AG10803 (cell line): Measurements from ENCODE around the gene MRPS18B.

Source experiments
- DNase-seq: peaks from one replicate; pipeline ENCODE4 v3.0.0; 2010; ENCODE audit warnings: low read depth
- H3K4me3 ChIP-seq: 2 replicates; pipeline ENCODE4 v1.5.1; 2011; ENCODE audit warnings: mild to moderate bottlenecking, low read length, control low read depth
- TF ChIP-seq, protein P1 (sequence below): conservative IDR thresholded peaks from 2 replicates; pipeline ENCODE4 v1.5.1; 2011; ENCODE audit warnings: mild to moderate bottlenecking, low read length, control low read depth, inconsistent platforms

MRPS18B gene

DNA sequence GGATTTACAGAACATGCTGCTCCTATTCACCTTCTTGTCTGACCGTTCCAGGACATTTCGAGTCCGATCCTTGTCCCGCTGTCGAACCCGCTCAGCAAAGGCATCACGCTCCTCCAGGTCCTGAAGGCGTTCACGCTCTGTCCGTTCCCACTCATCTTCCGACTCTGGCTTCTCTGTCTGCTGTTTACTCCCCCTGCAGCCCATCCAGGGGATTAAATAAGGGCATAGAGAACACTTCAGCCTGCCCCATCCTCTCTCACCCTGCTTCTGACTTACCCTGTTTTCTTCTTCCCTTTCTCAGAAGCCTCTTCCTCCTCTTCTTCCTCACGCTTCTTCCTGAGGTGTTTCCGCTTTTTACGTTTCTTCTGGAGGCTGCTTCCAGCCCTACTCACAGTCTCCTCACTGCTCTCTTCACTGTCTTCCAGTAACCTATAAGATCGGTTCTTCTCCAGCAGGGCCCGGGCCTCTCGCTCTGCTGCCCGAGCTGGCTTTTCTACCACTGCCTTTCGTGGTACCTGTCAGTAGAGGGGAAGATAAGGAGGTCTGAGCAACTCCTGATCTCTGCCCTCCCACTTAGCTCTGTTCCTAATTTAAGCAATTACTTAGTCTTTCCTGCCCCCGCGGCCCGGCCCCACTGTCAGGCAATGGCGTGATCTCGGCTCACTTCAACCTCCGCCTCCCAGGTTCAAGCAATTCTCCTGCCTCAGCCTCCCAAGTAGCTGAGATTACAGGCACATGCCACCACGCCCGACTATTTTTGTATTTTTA, 53.3 kb downstream of the MRPS18B start:
- TF ChIP-seq, protein P1, sequence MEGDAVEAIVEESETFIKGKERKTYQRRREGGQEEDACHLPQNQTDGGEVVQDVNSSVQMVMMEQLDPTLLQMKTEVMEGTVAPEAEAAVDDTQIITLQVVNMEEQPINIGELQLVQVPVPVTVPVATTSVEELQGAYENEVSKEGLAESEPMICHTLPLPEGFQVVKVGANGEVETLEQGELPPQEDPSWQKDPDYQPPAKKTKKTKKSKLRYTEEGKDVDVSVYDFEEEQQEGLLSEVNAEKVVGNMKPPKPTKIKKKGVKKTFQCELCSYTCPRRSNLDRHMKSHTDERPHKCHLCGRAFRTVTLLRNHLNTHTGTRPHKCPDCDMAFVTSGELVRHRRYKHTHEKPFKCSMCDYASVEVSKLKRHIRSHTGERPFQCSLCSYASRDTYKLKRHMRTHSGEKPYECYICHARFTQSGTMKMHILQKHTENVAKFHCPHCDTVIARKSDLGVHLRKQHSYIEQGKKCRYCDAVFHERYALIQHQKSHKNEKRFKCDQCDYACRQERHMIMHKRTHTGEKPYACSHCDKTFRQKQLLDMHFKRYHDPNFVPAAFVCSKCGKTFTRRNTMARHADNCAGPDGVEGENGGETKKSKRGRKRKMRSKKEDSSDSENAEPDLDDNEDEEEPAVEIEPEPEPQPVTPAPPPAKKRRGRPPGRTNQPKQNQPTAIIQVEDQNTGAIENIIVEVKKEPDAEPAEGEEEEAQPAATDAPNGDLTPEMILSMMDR: peak; percentile 31
- no peak for DNase-seq
- H3K4me3 ChIP-seq: no peak overlapping the region

DNA sequence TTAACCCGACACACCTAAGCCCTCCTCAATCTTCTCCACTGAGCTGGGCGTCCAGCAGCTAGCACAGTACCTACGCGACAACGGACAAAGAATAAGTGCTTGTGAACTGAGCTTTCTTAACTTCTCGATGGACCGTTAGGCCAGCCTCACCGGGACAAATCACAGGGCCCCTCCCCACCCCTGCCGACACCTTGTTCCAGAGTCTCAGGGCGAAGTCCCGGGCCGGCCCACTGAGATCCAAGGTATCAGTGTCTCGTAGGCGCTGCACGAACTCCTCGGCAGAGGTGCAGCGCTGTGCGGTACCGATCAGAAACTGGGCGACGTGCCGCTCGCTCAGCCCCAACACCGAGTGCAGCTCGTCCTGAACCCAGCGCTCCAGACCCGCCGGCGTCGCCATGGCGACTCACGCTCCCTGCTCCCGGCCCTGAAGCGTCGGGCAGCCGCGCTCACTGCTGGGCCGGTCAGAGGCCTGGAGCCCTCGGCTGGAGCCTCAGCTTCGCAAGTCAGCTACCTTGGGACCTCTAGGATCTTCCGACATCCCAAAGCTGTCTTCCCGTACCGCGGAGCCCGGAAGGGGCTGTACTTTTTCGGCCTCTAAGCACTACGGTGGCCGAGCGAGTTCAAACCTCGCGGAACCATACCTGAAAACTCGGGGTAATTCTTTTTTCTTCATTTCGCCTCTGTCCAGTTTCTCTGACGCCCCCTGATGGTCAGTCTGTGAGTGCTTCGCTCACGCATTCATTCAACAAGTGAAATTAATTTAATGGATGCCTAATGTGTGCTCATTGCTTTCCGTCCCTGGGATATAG, 55.0 kb downstream of the MRPS18B start, which contains the start of gene DHX16:
TSS of gene DHX16 (minus strand) at position 562 of the 809 bp plus-strand sequence. CDS start at position 397, 165 bp downstream.
- TF ChIP-seq, protein P1: peak; percentile 88
- peak within 1 kb of the TSS; percentile 96 for H3K4me3 ChIP-seq
- DNase-seq: peak; percentile 99
